Smooth muscle cell (in vitro differentiated cells): Measurements from ENCODE around the gene PHACTR1. TPM values are rescaled to one million over a fixed set of nuclear protein-coding genes. Genes with fewer than 3 reads are reported as not detected.

Experiments
- DNase-seq: peaks from one replicate; lab custom pipeline; 2025; ENCODE audit not compliant: unreplicated experiment; lab: John Stamatoyannopoulos, UW
- H2AFZ ChIP-seq: fragments of 200-600 bp; sonication (generic); 2 replicates; pipeline ENCODE4 v1.6.0; 2016; ENCODE audit warnings: antibody characterized with exemption, low read depth, mild to moderate bottlenecking
- H3F3A ChIP-seq: fragments of 200-600 bp; sonication (generic); 2 replicates; pipeline ENCODE4 v1.6.0; 2017; ENCODE audit warnings: antibody characterized with exemption, low read depth
- H3K27ac ChIP-seq: fragments of 200-600 bp; sonication (generic); 2 replicates; pipeline ENCODE4 v1.5.1; 2016; ENCODE audit warnings: low read depth, mild to moderate bottlenecking
- H3K27me3 ChIP-seq: fragments of 200-600 bp; sonication (generic); 2 replicates; pipeline ENCODE4 v1.6.1; 2016; ENCODE audit warnings: low read depth, mild to moderate bottlenecking
- H3K36me3 ChIP-seq: fragments of 200-600 bp; sonication (generic); 2 replicates; pipeline ENCODE4 v1.5.1; 2016; ENCODE audit warnings: low read depth
- H3K4me1 ChIP-seq: fragments of 200-600 bp; sonication (generic); 2 replicates; pipeline ENCODE4 v1.5.1; 2016; ENCODE audit warnings: low read depth
- H3K4me2 ChIP-seq: fragments of 200-600 bp; sonication (generic); 2 replicates; pipeline ENCODE4 v1.6.0; 2016; ENCODE audit warnings: mild to moderate bottlenecking
- H3K4me3 ChIP-seq: fragments of 200-600 bp; sonication (generic); 2 replicates; pipeline ENCODE4 v1.5.1; 2016; ENCODE audit warnings: mild to moderate bottlenecking
- H3K79me2 ChIP-seq: fragments of 200-600 bp; sonication (generic); 2 replicates; pipeline ENCODE4 v1.6.0; 2016; ENCODE audit warnings: low read depth, mild to moderate bottlenecking
- H3K9ac ChIP-seq: fragments of 200-600 bp; sonication (generic); 2 replicates; pipeline ENCODE4 v1.6.0; 2016; ENCODE audit warnings: low read depth
- H3K9me3 ChIP-seq: fragments of 200-600 bp; sonication (generic); replicated peaks from 2 replicates; pipeline ENCODE4 v1.5.1; 2016; ENCODE audit warnings: low read depth
- H4K20me1 ChIP-seq: fragments of 200-600 bp; sonication (generic); 2 replicates; pipeline ENCODE4 v1.6.0; 2016; ENCODE audit warnings: low read depth
- CTCF ChIP-seq: fragments of 200-600 bp; sonication (generic); IDR thresholded peaks from 2 replicates; pipeline ENCODE4 v1.5.1; 2017; ENCODE audit warnings: borderline replicate concordance, mild to moderate bottlenecking, antibody characterized with exemption; ENCODE audit not compliant: insufficient read depth, poor library complexity, severe bottlenecking
- WGBS: methylation state at CpG from one replicate; pipeline ENCODE4 v1.1.7; 2016; ENCODE audit warnings: low lambda C conversion rate; 5-methylcytosine and 5-hydroxymethylcytosine counted together
- polyA plus RNA-seq: library from polyadenylated mRNA; unstranded; fragments of >200 nt; fragmentation: Nextera tagmentation; extraction: Ambion mirVana; gene quantifications from 2 replicates; pipeline ENCODE4 v1.2.1, GENCODE V29; 2016
- total RNA-seq: library from RNA; depleted of rRNA; stranded (reverse); fragments of >200 nt; gene quantifications from 2 replicates; pipeline ENCODE4 v1.2.3, GENCODE V29; 2014

The PHACTR1 gene
- total and polyA plus RNA-seq, 2 experiments from 2014 or later: 0.09 to 0.67 TPM

- Histone ChIP-seq H3F3A (peaks cover 13% of the 10 kb centered on the region), H3K9me3 (no peaks in the 10 kb centered on the region), H2AFZ (no peak overlapping the region), H3K27me3 (no peaks in the 10 kb centered on the region), H4K20me1 (no peaks in the 10 kb centered on the region), H3K4me1 (peaks cover 8% of the 10 kb centered on the region), H3K27ac (no peak overlapping the region), H3K4me2 (no peak overlapping the region), H3K36me3 (no peaks in the 10 kb centered on the region), H3K79me2 (no peaks in the 10 kb centered on the region), H3K4me3 (no peak overlapping the region), H3K9ac (no peak overlapping the region)
- TF ChIP-seq CTCF: no peak
- DNase-seq: no peak
- 84% methylated on average over 2 of the region's 2 CpGs for WGBS
Measured at GRCh38 chr6:13277231-13277630, 560.7 kb downstream of the PHACTR1 start.

- no peak for TF ChIP-seq CTCF
- Histone ChIP-seq H4K20me1 (no peaks in the 10 kb centered on the region), H3K27ac (no peak overlapping the region), H3K4me2 (no peak overlapping the region), H3K36me3 (no peaks in the 10 kb centered on the region), H3K4me3 (no peak overlapping the region), H3K27me3 (no peaks in the 10 kb centered on the region), H3K4me1 (peaks cover 5% of the 10 kb centered on the region), H3F3A (peaks cover 10% of the 10 kb centered on the region), H3K9ac (no peak overlapping the region), H3K79me2 (no peaks in the 10 kb centered on the region), H3K9me3 (no peaks in the 10 kb centered on the region), H2AFZ (no peak overlapping the region)
- no peak for DNase-seq
- 87% methylated on average over 3 of the region's 3 CpGs for WGBS
Measured at GRCh38 chr6:13278164-13278563, 561.6 kb downstream of the PHACTR1 start.

GRCh38 chr6:13278991-13279390, 562.4 kb downstream of the PHACTR1 start:
- no peak overlapping the region for H3K27ac ChIP-seq
- no peak overlapping the region for H3K4me2 ChIP-seq
- H3K36me3 ChIP-seq: no peaks in the 10 kb centered on the region
- no peak overlapping the region for H3K9ac ChIP-seq
- TF ChIP-seq CTCF: no peak
- no peak overlapping the region for H2AFZ ChIP-seq
- H3K4me1 ChIP-seq: no peaks in the 10 kb centered on the region
- peaks cover 8% of the 10 kb centered on the region for H3F3A ChIP-seq
- H3K79me2 ChIP-seq: no peaks in the 10 kb centered on the region
- no peak overlapping the region for H3K4me3 ChIP-seq
- H3K27me3 ChIP-seq: no peaks in the 10 kb centered on the region
- WGBS: 25% methylated on average over 4 of the region's 4 CpGs
- no peaks in the 10 kb centered on the region for H4K20me1 ChIP-seq
- H3K9me3 ChIP-seq: no peaks in the 10 kb centered on the region
- no peak for DNase-seq

GRCh38 chr6:13280254-13280653, 563.7 kb downstream of the PHACTR1 start:
- no peaks in the 10 kb centered on the region for H3K27me3 ChIP-seq
- 73% methylated on average over 4 of the region's 4 CpGs for WGBS
- H3K79me2 ChIP-seq: no peaks in the 10 kb centered on the region
- no peaks in the 10 kb centered on the region for H3K4me1 ChIP-seq
- no peak overlapping the region for H2AFZ ChIP-seq
- no peak overlapping the region for H3K4me3 ChIP-seq
- H3K9ac ChIP-seq: no peak overlapping the region
- TF ChIP-seq CTCF: no peak
- no peak for DNase-seq
- H3F3A ChIP-seq: no peaks in the 10 kb centered on the region
- H4K20me1 ChIP-seq: no peaks in the 10 kb centered on the region
- no peak overlapping the region for H3K4me2 ChIP-seq
- no peaks in the 10 kb centered on the region for H3K36me3 ChIP-seq
- no peaks in the 10 kb centered on the region for H3K9me3 ChIP-seq
- no peak overlapping the region for H3K27ac ChIP-seq
